22Rv1 (cell line): ENCODE data around the gene SLC26A1.

Experiments
- ZFX ChIP-seq: fragments of 450-650 bp; IDR thresholded peaks from 2 replicates; pipeline ENCODE4 v1.6.1; 2017; ENCODE audit warnings: antibody characterized with exemption, borderline replicate concordance
- TF ChIP-seq, protein P1 (sequence below): fragments of 450-650 bp; IDR thresholded peaks from 2 replicates; pipeline ENCODE4 v1.5.1; 2017; ENCODE audit warnings: mild to moderate bottlenecking

GRCh38 chr4:1010395-1011021 lies 17.3 kb upstream of the SLC26A1 start:
- TF ChIP-seq, protein P1, sequence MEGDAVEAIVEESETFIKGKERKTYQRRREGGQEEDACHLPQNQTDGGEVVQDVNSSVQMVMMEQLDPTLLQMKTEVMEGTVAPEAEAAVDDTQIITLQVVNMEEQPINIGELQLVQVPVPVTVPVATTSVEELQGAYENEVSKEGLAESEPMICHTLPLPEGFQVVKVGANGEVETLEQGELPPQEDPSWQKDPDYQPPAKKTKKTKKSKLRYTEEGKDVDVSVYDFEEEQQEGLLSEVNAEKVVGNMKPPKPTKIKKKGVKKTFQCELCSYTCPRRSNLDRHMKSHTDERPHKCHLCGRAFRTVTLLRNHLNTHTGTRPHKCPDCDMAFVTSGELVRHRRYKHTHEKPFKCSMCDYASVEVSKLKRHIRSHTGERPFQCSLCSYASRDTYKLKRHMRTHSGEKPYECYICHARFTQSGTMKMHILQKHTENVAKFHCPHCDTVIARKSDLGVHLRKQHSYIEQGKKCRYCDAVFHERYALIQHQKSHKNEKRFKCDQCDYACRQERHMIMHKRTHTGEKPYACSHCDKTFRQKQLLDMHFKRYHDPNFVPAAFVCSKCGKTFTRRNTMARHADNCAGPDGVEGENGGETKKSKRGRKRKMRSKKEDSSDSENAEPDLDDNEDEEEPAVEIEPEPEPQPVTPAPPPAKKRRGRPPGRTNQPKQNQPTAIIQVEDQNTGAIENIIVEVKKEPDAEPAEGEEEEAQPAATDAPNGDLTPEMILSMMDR, result no peak
- no peak for TF ChIP-seq ZFX
